ENCODE measurements around the gene TMEM97. TPM values are rescaled to one million over a fixed set of nuclear protein-coding genes. Genes with fewer than 3 reads are reported as not detected.
A peak's percentile ranks its signal among the peaks of the same experiment; 100 is the strongest.

TMEM97 gene
- total and polyA plus RNA-seq, 9 of the 15 experiments (the other 6 are each of a cell fraction or from before 2014, with no cell fraction given) = 34.6 to 121 (median 76.0) TPM

GRCh38 chr17:28317966-28318758, 838 bp upstream of the TMEM97 start (continued):
- no peak for TF ChIP-seq SETDB1 (IDR thresholded peaks at IDR 0.05; ENCODE audit: low read length)
- no peak for TF ChIP-seq IRF2 (CRISPR knock-in tag; IDR thresholded peaks at IDR 0.05)
- 0 out of 2 replicates have a peak, but pooled peaks have one; percentile 20 for TF ChIP-seq CREB1 (IDR thresholded peaks at IDR 0.05)
- no peak for TF ChIP-seq CREB1 (CRISPR knock-in tag; IDR thresholded peaks at IDR 0.05)
- no peak for TF ChIP-seq HDAC8 (tag; IDR thresholded peaks at IDR 0.05)
- TF ChIP-seq, protein P1, sequence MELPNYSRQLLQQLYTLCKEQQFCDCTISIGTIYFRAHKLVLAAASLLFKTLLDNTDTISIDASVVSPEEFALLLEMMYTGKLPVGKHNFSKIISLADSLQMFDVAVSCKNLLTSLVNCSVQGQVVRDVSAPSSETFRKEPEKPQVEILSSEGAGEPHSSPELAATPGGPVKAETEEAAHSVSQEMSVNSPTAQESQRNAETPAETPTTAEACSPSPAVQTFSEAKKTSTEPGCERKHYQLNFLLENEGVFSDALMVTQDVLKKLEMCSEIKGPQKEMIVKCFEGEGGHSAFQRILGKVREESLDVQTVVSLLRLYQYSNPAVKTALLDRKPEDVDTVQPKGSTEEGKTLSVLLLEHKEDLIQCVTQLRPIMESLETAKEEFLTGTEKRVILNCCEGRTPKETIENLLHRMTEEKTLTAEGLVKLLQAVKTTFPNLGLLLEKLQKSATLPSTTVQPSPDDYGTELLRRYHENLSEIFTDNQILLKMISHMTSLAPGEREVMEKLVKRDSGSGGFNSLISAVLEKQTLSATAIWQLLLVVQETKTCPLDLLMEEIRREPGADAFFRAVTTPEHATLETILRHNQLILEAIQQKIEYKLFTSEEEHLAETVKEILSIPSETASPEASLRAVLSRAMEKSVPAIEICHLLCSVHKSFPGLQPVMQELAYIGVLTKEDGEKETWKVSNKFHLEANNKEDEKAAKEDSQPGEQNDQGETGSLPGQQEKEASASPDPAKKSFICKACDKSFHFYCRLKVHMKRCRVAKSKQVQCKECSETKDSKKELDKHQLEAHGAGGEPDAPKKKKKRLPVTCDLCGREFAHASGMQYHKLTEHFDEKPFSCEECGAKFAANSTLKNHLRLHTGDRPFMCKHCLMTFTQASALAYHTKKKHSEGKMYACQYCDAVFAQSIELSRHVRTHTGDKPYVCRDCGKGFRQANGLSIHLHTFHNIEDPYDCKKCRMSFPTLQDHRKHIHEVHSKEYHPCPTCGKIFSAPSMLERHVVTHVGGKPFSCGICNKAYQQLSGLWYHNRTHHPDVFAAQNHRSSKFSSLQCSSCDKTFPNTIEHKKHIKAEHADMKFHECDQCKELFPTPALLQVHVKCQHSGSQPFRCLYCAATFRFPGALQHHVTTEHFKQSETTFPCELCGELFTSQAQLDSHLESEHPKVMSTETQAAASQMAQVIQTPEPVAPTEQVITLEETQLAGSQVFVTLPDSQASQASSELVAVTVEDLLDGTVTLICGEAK (IDR thresholded peaks at IDR 0.05) = 0 out of 2 replicates have a peak, but pooled peaks have one; percentile 13
- TF ChIP-seq, protein P1 (CRISPR knock-in tag; IDR thresholded peaks at IDR 0.05) = no peak
- TF ChIP-seq YY1 (IDR thresholded peaks at IDR 0.05; ENCODE audit: borderline replicate concordance in 1 of 3, control insufficient read depth in 1 of 3, extremely low read depth in 1 of 3, insufficient read depth in 3 of 3, insufficient read length in 1 of 3, insufficient replicate concordance in 2 of 3, low read depth in 1 of 3, low read length in 2 of 3) = peak in 1 of 3 experiments; percentile 14
- 0 out of 2 replicates have a peak, but pooled peaks have one; percentile 11 for TF ChIP-seq NR3C1 (CRISPR knock-in tag; IDR thresholded peaks at IDR 0.05)
- TF ChIP-seq, protein P2, sequence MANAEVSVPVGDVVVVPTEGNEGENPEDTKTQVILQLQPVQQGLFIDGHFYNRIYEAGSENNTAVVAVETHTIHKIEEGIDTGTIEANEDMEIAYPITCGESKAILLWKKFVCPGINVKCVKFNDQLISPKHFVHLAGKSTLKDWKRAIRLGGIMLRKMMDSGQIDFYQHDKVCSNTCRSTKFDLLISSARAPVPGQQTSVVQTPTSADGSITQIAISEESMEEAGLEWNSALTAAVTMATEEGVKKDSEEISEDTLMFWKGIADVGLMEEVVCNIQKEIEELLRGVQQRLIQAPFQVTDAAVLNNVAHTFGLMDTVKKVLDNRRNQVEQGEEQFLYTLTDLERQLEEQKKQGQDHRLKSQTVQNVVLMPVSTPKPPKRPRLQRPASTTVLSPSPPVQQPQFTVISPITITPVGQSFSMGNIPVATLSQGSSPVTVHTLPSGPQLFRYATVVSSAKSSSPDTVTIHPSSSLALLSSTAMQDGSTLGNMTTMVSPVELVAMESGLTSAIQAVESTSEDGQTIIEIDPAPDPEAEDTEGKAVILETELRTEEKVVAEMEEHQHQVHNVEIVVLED (CRISPR knock-in tag; IDR thresholded peaks at IDR 0.05) = peak; percentile 16; the same call in 1 of the 2 replicates
- TF ChIP-seq, protein P3, sequence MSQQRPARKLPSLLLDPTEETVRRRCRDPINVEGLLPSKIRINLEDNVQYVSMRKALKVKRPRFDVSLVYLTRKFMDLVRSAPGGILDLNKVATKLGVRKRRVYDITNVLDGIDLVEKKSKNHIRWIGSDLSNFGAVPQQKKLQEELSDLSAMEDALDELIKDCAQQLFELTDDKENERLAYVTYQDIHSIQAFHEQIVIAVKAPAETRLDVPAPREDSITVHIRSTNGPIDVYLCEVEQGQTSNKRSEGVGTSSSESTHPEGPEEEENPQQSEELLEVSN (IDR thresholded peaks at IDR 0.05; ENCODE audit: borderline replicate concordance in 1 of 2, extremely low read depth in 1 of 2, insufficient read depth in 1 of 2, insufficient read length in 1 of 2, low read depth in 1 of 2, low read length in 1 of 2, poor library complexity in 1 of 2, severe bottlenecking in 1 of 2) = peak; percentile 18 to 52
- peak; percentile 44 for TF ChIP-seq MEIS2 (IDR thresholded peaks at IDR 0.05; ENCODE audit: partially characterized antibody)

All from K562 (cell line).